ENCODE measurements around the gene PMEPA1. TPM values are rescaled to one million over a fixed set of nuclear protein-coding genes. Genes with fewer than 3 reads are reported as not detected.

The PMEPA1 gene
- total and polyA plus RNA-seq, 2 donors (not counting 1 experiment from before 2014, with no cell fraction given) = 9.9 to 37.4 TPM

- Mint-ChIP-seq H3K4me3 (no peak overlapping the region), H3K9me3 (ENCODE audit: insufficient read depth) (no peaks in the 10 kb centered on the region), H3K27me3 (peaks cover 5% of the 10 kb centered on the region), H3K4me1 (peaks cover 8% of the 10 kb centered on the region), H3K27ac (no peak overlapping the region)
- Histone ChIP-seq H3K79me2 (ENCODE audit: control insufficient read depth, insufficient read depth, low read length) (no peaks in the 10 kb centered on the region), H3K27me3 (replicated peaks in 1 of 4; ENCODE audit: control extremely low read depth in 1 of 4, control insufficient read depth in 3 of 4, insufficient read depth in 4 of 4, low read length in 3 of 4) (peaks cover 0 to 14% (median 2%) of the 10 kb centered on the region in 4 experiments), H3K27ac (ENCODE audit: low read length in 2 of 2) (no peak overlapping the region), H3K36me3 (replicated peaks in 1 of 2; ENCODE audit: control extremely low read depth in 1 of 2, control insufficient read depth in 1 of 2, extremely low read depth in 1 of 2, insufficient read depth in 2 of 2, low read length in 1 of 2) (peaks cover 0 to 25% of the 10 kb centered on the region in 2 experiments), H3K4me1 (ENCODE audit: control insufficient read depth in 2 of 2, insufficient read depth in 2 of 2, low read length in 2 of 2) (no peaks in the 10 kb centered on the region), H3K9me3 (ENCODE audit: control extremely low read depth in 1 of 3, control insufficient read depth in 2 of 3, insufficient read depth in 1 of 3, low read length in 2 of 3) (peaks cover 0 to 1% (median 0%) of the 10 kb centered on the region in 3 donors), H4K20me1 (ENCODE audit: control insufficient read depth, insufficient read depth, low read length, poor library complexity, severe bottlenecking) (no peaks in the 10 kb centered on the region), H3K4me3 (ENCODE audit: control extremely low read depth in 1 of 5, extremely low read depth in 1 of 5, insufficient read depth in 1 of 5, low read depth in 2 of 5, low read length in 4 of 5) (no peak overlapping the region), H2AFZ (ENCODE audit: insufficient read depth, low read depth, low read length, poor library complexity, severe bottlenecking) (no peak overlapping the region), H3K9ac (ENCODE audit: low read length) (no peak overlapping the region), H3K4me2 (replicated peaks; ENCODE audit: low read depth, low read length, poor library complexity, severe bottlenecking) (no peak overlapping the region)
- intact Hi-C loops (cut with micrococcal nuclease) = no loop called here
- no peak for ATAC-seq (ENCODE audit: low read depth)
- TF ChIP-seq CTCF (IDR thresholded peaks at IDR 0.05) (no peak), EZH2 (IDR thresholded peaks at IDR 0.05; ENCODE audit: borderline replicate concordance, insufficient read depth, low read depth, low read length, poor library complexity, severe bottlenecking) (no peak)
- DNase-seq = no peak
- WGBS (ENCODE audit: insufficient coverage) = 92% methylated on average over 10 of the region's 10 CpGs
- POLR2A ChIA-PET = no interaction called here
- CTCF ChIA-PET = interaction anchor here (11.4 kb wide), 1 partner anchor 16 kb away, joined by 131 read pairs; the partner anchor contains the start of gene ZBP1
These were observed 106.7 kb downstream of the PMEPA1 start for GRCh38 chr20:57603120-57603519.

DNA sequence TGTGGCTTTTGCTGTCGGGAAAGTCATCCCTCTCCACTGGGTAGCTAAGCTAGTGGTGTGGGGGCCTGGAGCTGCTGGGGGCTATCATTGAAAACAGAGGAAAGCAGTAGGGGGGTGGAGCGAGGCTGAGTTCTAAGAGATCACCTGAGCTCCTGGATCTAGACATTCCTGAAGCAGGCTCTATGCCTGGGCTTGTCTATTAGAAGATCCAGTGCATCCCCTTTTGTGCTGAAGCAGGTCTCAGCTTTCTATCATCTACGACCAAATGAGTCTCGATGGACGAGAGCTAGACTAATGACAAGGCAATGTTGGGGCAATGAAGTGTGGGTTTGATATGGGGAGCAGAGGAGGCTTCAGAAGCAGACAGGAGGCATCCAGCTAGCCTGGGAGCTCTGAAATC lies 108.1 kb downstream of the PMEPA1 start:
- Histone ChIP-seq H3K27ac (ENCODE audit: low read length in 2 of 2) (no peak overlapping the region), H2AFZ (ENCODE audit: insufficient read depth, low read depth, low read length, poor library complexity, severe bottlenecking) (no peak overlapping the region), H3K36me3 (replicated peaks in 1 of 2; ENCODE audit: control extremely low read depth in 1 of 2, control insufficient read depth in 1 of 2, extremely low read depth in 1 of 2, insufficient read depth in 2 of 2, low read length in 1 of 2) (peaks cover 0 to 20% of the 10 kb centered on the region in 2 experiments), H3K9me3 (ENCODE audit: control extremely low read depth in 1 of 3, control insufficient read depth in 2 of 3, insufficient read depth in 1 of 3, low read length in 2 of 3) (peaks cover 0 to 2% (median 0%) of the 10 kb centered on the region in 3 donors), H3K4me3 (ENCODE audit: control extremely low read depth in 1 of 5, extremely low read depth in 1 of 5, insufficient read depth in 1 of 5, low read depth in 2 of 5, low read length in 4 of 5) (no peak overlapping the region), H3K9ac (ENCODE audit: low read length) (no peak overlapping the region), H3K27me3 (replicated peaks in 1 of 4; ENCODE audit: control extremely low read depth in 1 of 4, control insufficient read depth in 3 of 4, insufficient read depth in 4 of 4, low read length in 3 of 4) (peaks cover 0 to 14% (median 2%) of the 10 kb centered on the region in 4 experiments), H4K20me1 (ENCODE audit: control insufficient read depth, insufficient read depth, low read length, poor library complexity, severe bottlenecking) (no peaks in the 10 kb centered on the region), H3K79me2 (ENCODE audit: control insufficient read depth, insufficient read depth, low read length) (no peaks in the 10 kb centered on the region), H3K4me1 (ENCODE audit: control insufficient read depth in 2 of 2, insufficient read depth in 2 of 2, low read length in 2 of 2) (peaks cover 10 to 11% of the 10 kb centered on the region in 2 donors), H3K4me2 (replicated peaks; ENCODE audit: low read depth, low read length, poor library complexity, severe bottlenecking) (no peak overlapping the region)
- Mint-ChIP-seq H3K4me1 (peaks cover 13% of the 10 kb centered on the region), H3K4me3 (no peak overlapping the region), H3K27ac (no peak overlapping the region), H3K9me3 (ENCODE audit: insufficient read depth) (no peaks in the 10 kb centered on the region), H3K27me3 (peaks cover 5% of the 10 kb centered on the region)
- TF ChIP-seq CTCF (IDR thresholded peaks at IDR 0.05) = no peak
- TF ChIP-seq EZH2 (IDR thresholded peaks at IDR 0.05; ENCODE audit: borderline replicate concordance, insufficient read depth, low read depth, low read length, poor library complexity, severe bottlenecking) = no peak
- ATAC-seq (ENCODE audit: low read depth) (no peak), DNase-seq (no peak)
- ChIA-PET CTCF (interaction anchor here (0.8 to 11.4 kb wide), 10 partner anchors 17 to 609 kb away, joined by 3 to 131 read pairs (median 4); partner anchors contain the start of gene ZBP1), POLR2A (interaction anchor here (0.9 to 1.2 kb wide), 2 partner anchors 14 to 18 kb away, joined by 3 read pairs; no protein-coding TSS in a partner anchor)
- intact Hi-C loops (cut with micrococcal nuclease) = no loop called here
- 76% methylated on average over 5 of the region's 5 CpGs for WGBS (ENCODE audit: insufficient coverage)
